GM18502 (cell line): Measurements from ENCODE around the gene RPL35.

Experiments used
- ATAC-seq: cut with Tn5 transposase; IDR thresholded peaks from one replicate; pipeline ENCODE4 v1.9.1; 2021; ENCODE audit warnings: mild to moderate bottlenecking; ENCODE audit not compliant: unreplicated experiment, poor library complexity

RPL35 gene

GRCh38 chr9:124828489-124829333 is 33.0 kb downstream of the RPL35 start:
- no peak for ATAC-seq

- ATAC-seq: no peak
Observed at GRCh38 chr9:124820698-124821623, 40.8 kb downstream of the RPL35 start.

DNA sequence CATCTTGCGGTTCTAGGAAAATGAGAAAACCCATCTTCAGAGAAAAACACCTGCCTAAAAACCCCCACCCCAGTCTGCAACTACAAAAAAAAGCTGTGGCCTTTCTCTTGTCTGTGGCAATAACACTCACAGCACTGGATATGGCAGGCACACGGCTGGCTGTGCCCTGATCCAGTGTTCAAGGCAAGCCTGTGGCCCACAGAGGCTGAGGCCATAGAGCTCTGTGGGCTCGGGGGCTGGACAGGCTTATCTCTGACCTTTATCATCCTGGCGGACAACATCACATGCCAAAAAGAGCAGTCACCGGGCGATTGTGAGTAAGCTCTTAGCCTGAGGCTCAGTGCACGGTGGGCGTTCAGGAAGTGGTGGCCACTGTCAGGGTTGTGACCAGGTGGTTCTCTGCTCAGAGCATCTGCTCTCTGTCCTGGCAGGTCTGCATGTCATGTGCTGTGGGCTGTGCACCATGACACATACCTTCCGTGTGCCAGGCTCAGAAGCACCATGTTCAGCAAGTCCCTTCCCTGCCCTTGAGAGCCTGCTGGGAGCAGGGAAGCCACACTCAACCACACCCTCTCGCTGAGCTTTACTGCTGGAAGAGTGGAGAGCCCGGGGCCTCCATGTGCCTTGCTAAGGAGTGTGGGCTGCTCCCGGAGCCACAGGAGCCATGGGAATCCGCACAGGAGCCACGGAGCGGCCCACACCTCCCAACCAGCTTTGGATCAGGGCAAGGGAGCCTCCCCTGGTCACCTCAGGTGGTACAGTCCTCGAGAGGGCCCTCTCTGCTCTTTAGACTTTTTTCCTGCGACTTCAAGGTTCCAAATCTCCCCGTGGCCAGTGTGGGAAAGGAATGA is 43.1 kb downstream of the RPL35 start:
- ATAC-seq: no peak

DNA sequence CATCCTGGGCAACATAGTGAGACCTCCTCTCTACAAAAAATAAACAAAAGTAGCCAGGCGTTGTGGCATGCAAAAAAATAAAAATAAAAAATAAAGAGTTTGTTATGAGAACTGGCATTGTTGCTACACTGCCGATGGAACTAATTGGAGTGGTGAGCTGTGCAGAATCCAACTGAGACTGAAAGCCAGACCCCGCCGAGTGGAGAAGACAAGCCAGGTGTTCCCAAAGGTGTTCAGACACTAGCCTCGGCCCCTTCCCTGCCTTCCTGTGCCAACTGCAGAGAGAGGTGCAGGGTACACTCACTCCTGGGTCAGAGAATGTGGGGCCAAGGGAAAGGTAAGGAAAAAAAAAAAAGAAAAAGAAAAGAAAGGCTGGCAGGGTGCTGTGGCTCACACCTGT is 46.2 kb downstream of the RPL35 start:
- ATAC-seq: no peak

GRCh38 chr9:124814164-124814535 is 47.6 kb downstream of the RPL35 start:
- ATAC-seq: no peak

- no peak for ATAC-seq
Observed at GRCh38 chr9:124813501-124814163, 48.1 kb downstream of the RPL35 start.

GRCh38 chr9:124813041-124813440 is 48.7 kb downstream of the RPL35 start:
- no peak for ATAC-seq

GRCh38 chr9:124812441-124812876 is 49.3 kb downstream of the RPL35 start:
- ATAC-seq: no peak

DNA sequence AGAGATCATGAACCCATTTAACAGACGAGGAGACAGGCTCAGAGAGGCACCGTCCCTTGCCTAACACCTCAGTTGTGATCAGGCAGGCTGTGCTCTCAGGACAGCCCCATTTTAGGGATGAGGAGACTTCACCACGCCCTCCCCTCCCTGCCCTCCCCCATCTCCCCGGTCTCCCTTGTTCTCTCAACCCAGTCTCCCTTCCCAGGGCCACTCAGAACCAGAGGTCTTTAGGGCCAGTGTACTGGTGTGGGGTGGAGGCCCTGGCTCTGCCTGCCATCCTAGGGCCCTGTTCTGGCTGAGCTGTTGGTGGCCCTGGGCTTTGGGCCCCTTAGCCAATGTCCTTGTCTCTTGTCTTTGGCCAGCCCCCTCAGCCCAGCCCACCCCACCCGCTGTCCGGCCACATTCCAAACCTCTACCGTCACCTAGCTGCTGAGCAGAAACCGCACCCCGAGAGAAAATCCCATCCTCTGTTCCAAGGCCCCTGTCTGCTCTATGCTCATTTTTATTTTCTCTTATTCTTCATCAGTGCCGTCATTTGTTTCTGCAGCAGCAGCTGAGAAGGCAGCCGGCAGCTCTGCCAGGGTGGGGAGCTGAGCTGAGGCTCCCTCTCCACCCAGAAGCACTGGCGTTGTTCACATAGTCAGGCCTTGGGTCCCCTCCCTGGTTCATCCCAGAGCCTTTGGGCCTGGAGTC is 50.9 kb downstream of the RPL35 start:
- no peak for ATAC-seq

DNA sequence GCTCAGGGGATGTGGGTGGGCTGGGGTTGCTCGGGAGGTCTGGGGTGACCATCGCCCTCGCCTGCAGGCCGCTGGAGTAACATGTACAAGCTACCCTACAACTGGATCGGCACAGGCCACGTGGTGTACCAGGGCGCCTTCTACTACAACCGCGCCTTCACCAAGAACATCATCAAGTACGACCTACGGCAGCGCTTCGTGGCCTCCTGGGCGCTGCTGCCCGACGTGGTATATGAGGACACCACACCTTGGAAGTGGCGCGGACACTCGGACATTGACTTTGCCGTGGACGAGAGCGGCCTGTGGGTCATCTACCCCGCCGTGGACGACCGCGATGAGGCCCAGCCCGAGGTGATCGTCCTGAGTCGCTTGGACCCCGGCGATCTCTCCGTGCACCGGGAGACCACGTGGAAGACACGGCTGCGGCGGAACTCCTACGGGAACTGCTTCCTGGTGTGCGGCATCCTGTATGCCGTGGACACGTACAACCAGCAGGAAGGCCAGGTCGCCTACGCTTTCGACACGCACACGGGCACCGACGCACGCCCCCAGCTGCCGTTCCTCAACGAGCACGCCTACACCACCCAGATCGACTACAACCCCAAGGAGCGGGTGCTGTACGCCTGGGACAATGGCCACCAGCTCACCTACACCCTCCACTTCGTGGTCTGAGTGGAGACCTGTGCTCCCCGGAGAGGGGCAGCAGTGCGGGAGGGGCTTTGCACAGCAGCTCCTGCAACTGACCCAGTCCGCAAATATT is 51.8 kb downstream of the RPL35 start:
- no peak for ATAC-seq

GRCh38 chr9:124809211-124809610 is 52.5 kb downstream of the RPL35 start:
- ATAC-seq: no peak

DNA sequence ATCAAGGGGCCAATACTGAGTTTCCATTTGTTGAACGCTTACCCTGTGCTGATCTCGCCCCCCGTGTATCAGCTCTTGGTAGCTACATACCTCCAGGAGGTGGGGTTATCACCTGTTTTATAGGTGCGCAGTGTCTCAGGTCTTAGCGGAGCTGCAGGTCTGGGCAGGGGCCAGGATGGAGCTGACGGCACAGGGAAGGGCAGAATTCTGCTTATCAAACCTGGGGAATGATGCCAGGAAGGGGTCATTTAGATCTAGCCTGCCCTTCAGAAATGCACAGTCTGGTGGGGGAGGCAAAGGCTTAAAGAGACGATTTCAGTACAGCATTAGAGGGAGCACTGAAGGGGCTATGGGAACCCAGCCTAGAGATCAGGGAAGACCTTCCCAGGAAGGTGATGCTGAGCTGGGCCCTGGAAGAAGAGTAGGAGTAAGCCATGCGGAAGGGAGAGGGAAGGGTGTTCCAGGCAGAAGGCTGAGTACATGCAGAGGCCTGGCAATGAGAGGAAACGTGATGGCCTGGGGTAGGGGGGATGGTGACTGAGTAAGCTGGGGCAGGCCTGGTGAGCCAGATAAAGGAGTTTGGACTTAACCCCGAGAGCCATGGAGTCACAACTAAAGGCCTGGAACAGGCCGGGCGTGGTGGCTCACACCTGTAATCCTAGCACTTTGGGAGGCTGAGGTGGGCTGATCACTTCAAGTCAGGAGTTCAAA is 53.4 kb downstream of the RPL35 start:
- ATAC-seq: no peak
